ENCODE results near the gene PLEKHJ1. TPM values are rescaled to one million over a fixed set of nuclear protein-coding genes. Genes with fewer than 3 reads are reported as not detected.

Gene PLEKHJ1
- total RNA-seq = 32.8 and 43.1 TPM in 2 replicates

DNA sequence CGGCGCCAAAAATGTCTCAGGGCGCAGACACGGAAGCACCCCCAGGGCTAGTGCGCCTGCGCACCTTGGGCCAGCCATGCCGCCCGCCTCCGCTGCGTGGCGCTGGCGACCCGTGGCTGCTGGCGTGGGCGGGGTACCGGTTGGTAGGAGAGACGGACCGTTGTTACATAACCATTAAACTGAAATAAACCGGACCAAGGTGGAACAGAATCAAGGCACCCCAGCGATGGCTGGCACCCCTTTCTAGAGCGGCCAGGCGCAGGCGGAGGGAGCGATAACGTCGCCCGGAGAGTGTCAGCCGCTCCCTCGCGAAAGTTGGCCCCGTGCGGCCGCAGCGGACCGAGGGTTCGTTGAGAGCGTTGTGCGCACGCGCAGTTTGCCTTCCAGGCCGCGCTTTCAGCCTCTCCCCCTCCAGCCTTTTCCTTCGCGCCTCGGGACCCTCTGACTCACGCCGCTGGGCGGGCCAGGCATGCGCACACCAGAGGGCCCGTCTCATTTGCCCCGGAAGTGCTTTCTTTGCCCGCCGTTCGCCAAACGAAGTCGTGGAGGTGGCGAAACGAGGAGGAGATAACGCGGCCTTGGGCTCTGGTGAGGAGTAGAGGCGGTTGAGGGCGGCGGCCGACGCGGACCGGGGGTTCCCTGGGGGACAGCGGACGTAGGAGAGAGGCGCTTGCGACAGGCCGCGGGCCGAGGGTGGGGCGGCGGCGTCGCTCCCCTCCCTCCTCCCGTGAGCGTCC lies at the start of gene PLEKHJ1, which contains the start of gene SF3A2:
Gene PLEKHJ1, minus strand, starts transcription at position 16 of the 737 bp plus-strand sequence. CDS start 81 bp downstream, outside the sequence.
Gene SF3A2, plus strand, starts transcription at position 511 of the 737 bp plus-strand sequence. CDS start 6,595 bp downstream, outside the sequence.

DNA sequence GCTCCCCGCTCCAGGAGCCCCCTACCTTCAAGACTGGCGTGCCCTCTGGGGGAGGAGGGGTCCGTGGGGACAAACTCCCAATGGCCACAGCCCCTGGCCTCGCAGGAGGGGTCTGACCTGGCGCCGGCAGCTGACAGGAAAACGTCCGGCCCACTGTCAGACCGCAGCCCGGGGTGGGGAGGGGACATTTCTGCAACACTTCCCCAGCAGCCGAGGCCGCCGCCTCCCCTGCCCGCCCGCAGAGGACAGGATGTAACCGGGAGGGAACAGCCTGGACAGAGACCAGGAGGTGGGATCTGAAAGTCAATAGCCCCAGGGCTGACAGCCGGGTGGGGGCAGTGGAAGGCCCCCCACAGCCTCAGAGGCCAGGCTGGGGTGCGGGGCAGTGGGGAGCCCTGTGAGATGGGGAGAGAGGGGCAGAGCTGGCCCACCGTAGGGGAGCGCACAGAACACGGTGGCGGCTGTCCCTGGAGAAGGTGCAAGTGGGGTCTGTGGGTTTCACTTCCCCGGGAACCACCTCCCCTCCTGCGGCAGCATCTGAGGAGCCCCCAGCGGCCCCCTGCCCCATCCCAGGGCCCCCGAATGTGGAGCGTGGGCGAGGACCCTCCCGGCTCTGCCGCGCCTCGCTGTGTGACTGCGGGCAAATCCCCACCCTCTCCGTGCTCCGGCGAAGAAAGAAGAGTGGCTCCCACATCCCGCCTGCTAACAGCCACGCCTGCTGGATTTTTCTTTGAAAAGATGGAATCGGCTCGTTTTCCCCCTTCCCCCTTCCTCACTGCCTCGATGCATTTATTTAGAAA lies 46.1 kb upstream of the PLEKHJ1 start, which contains the start of gene PEAK3:
Gene PEAK3, minus strand, starts transcription at position 114 of the 800 bp plus-strand sequence. CDS start 1,244 bp downstream, outside the sequence.

GRCh38 chr19:2255982-2256685 lies 20.0 kb upstream of the PLEKHJ1 start, which contains the start of gene JSRP1:
Gene JSRP1, minus strand, starts transcription at chr19:2256417. Its CDS starts 1,103 bp downstream, at chr19:2255314.

GRCh38 chr19:2249010-2249866 lies 13.1 kb upstream of the PLEKHJ1 start, which contains the start of gene AMH:
Gene AMH, plus strand, starts transcription at chr19:2249323. Its CDS starts 10 bp downstream, at chr19:2249333.

Small RNA genes lying within 50 kb of the gene (small RNA-seq; reads per million reads assigned to genes)
- gene MIR1227 = not detected

Other genes starting within 250 kb of the PLEKHJ1 start
- 39.5 and 59.9 TPM in 2 replicates for gene BTBD2, start 220.6 kb downstream of the PLEKHJ1 start, total RNA-seq
- gene MKNK2, start 185.1 kb downstream of the PLEKHJ1 start, total RNA-seq = 74.6 and 104 TPM in 2 replicates
- 30.2 and 42.6 TPM in 2 replicates for gene MOB3A, start 140.0 kb downstream of the PLEKHJ1 start, total RNA-seq
- 0.27 and 0.50 TPM in 2 replicates for gene IZUMO4, start 139.4 kb downstream of the PLEKHJ1 start, total RNA-seq
- 132 and 156 TPM in 2 replicates for gene AP3D1, start 84.8 kb downstream of the PLEKHJ1 start, total RNA-seq
- gene DOT1L, start 72.4 kb downstream of the PLEKHJ1 start, total RNA-seq = 10.4 and 14.6 TPM in 2 replicates
- gene SF3A2, start 495 bp upstream of the PLEKHJ1 start, total RNA-seq = 44.0 and 55.9 TPM in 2 replicates
- 0.93 and 1.1 TPM in 2 replicates for gene AMH, start 13.0 kb upstream of the PLEKHJ1 start, total RNA-seq
- gene JSRP1, start 20.1 kb upstream of the PLEKHJ1 start, total RNA-seq = not detected in 2 replicates
- not detected in 2 replicates for gene PEAK3, start 45.8 kb upstream of the PLEKHJ1 start, total RNA-seq
- under 0.01 TPM in 1 of 2 replicates, not detected in the other for gene LINGO3, start 71.8 kb upstream of the PLEKHJ1 start, total RNA-seq
- 145 and 168 TPM in 2 replicates for gene LSM7, start 92.3 kb upstream of the PLEKHJ1 start, total RNA-seq
- 26.1 and 30.3 TPM in 2 replicates for gene SPPL2B, start 92.4 kb upstream of the PLEKHJ1 start, total RNA-seq
- gene TMPRSS9, start 123.9 kb upstream of the PLEKHJ1 start, total RNA-seq = under 0.01 TPM in 1 of 2 replicates, not detected in the other
- gene TIMM13, start 191.3 kb upstream of the PLEKHJ1 start, total RNA-seq = 42.7 and 43.8 TPM in 2 replicates
- 91.1 and 128 TPM in 2 replicates for gene LMNB2, start 220.6 kb upstream of the PLEKHJ1 start, total RNA-seq
- gene GADD45B, start 239.8 kb upstream of the PLEKHJ1 start, total RNA-seq = 24.0 and 53.3 TPM in 2 replicates

All from thoracic aorta endothelial cell (primary cell).